Parathyroid adenoma (tissue), 2 donors: ENCODE results near the gene PLAC1.

Source experiments
- H2AFZ ChIP-seq: fragments of 300-600 bp; sonication (generic); one replicate; pipeline ENCODE4 v1.7.0; 2017; ENCODE audit warnings: antibody characterized with exemption, mild to moderate bottlenecking
- H3K27ac ChIP-seq: fragments of 300-600 bp; sonication (generic); one replicate; pipeline ENCODE4 v1.7.0; 2017
- H3K27me3 ChIP-seq: fragments of 300-600 bp; sonication (generic); one replicate; pipeline ENCODE4 v1.7.0; 2017; ENCODE audit warnings: low read length; ENCODE audit not compliant: control insufficient read depth, insufficient read depth
- H3K36me3 ChIP-seq: fragments of 300-600 bp; sonication (generic); one replicate; pipeline ENCODE4 v1.7.0; 2017; ENCODE audit warnings: low read length; ENCODE audit not compliant: control insufficient read depth, insufficient read depth
- H3K4me1 ChIP-seq: fragments of 300-600 bp; sonication (generic); one replicate; pipeline ENCODE4 v1.7.0; 2017; ENCODE audit warnings: control low read depth
- H3K4me2 ChIP-seq: fragments of 300-600 bp; sonication (generic); one replicate; pipeline ENCODE4 v1.7.0; 2017; ENCODE audit warnings: low read length
- H3K4me3 ChIP-seq: fragments of 300-600 bp; sonication (generic); one replicate; pipeline ENCODE4 v1.7.0; 2017; ENCODE audit warnings: low read depth, low read length
- H3K79me2 ChIP-seq: fragments of 300-600 bp; sonication (generic); one replicate; pipeline ENCODE4 v1.7.0; 2017; ENCODE audit warnings: control low read depth
- H3K9ac ChIP-seq: fragments of 300-600 bp; sonication (generic); one replicate; pipeline ENCODE4 v1.7.0; 2017; ENCODE audit warnings: mild to moderate bottlenecking
- H3K9me3 ChIP-seq: fragments of 300-600 bp; sonication (generic); one replicate; pipeline ENCODE4 v1.7.0; 2017; ENCODE audit warnings: low read length; ENCODE audit not compliant: control insufficient read depth
- CTCF ChIP-seq: fragments of 300-600 bp; sonication (generic); IDR thresholded peaks from one replicate; pipeline ENCODE4 v1.7.0; 2017; ENCODE audit warnings: antibody characterized with exemption, mild to moderate bottlenecking
- donor health status: primary hyperparathyroidism.

The PLAC1 gene

GRCh38 chrX:134604701-134605311 is 53.5 kb downstream of the PLAC1 start:
- Histone ChIP-seq H3K4me3 (no peak overlapping the region), H3K9me3 (no peaks in the 10 kb centered on the region), H3K9ac (no peak overlapping the region), H3K4me2 (no peak overlapping the region), H3K27ac (no peak overlapping the region), H3K27me3 (no peaks in the 10 kb centered on the region), H3K36me3 (no peaks in the 10 kb centered on the region), H3K79me2 (no peaks in the 10 kb centered on the region), H3K4me1 (no peaks in the 10 kb centered on the region), H2AFZ (no peak overlapping the region)
- no peak for TF ChIP-seq CTCF

GRCh38 chrX:134603806-134604700 is 54.2 kb downstream of the PLAC1 start:
- H3K9ac ChIP-seq = no peak overlapping the region
- H3K4me1 ChIP-seq = no peaks in the 10 kb centered on the region
- no peaks in the 10 kb centered on the region for H3K9me3 ChIP-seq
- H3K4me2 ChIP-seq = no peak overlapping the region
- no peak overlapping the region for H2AFZ ChIP-seq
- no peak overlapping the region for H3K4me3 ChIP-seq
- H3K36me3 ChIP-seq = no peaks in the 10 kb centered on the region
- no peaks in the 10 kb centered on the region for H3K27me3 ChIP-seq
- H3K79me2 ChIP-seq = no peaks in the 10 kb centered on the region
- TF ChIP-seq CTCF = no peak
- H3K27ac ChIP-seq = no peak overlapping the region

- no peaks in the 10 kb centered on the region for H3K4me1 ChIP-seq
- H3K79me2 ChIP-seq = no peaks in the 10 kb centered on the region
- no peak overlapping the region for H3K4me3 ChIP-seq
- H2AFZ ChIP-seq = no peak overlapping the region
- no peaks in the 10 kb centered on the region for H3K27me3 ChIP-seq
- TF ChIP-seq CTCF = no peak
- H3K9me3 ChIP-seq = no peaks in the 10 kb centered on the region
- H3K4me2 ChIP-seq = no peak overlapping the region
- H3K9ac ChIP-seq = no peak overlapping the region
- H3K36me3 ChIP-seq = no peaks in the 10 kb centered on the region
- no peak overlapping the region for H3K27ac ChIP-seq
These were observed 55.9 kb downstream of the PLAC1 start for GRCh38 chrX:134602410-134602809.

- H2AFZ ChIP-seq = no peak overlapping the region
- no peak overlapping the region for H3K4me3 ChIP-seq
- no peak overlapping the region for H3K4me2 ChIP-seq
- no peaks in the 10 kb centered on the region for H3K4me1 ChIP-seq
- H3K79me2 ChIP-seq = no peaks in the 10 kb centered on the region
- H3K9ac ChIP-seq = no peak overlapping the region
- TF ChIP-seq CTCF = no peak
- H3K27me3 ChIP-seq = no peaks in the 10 kb centered on the region
- H3K9me3 ChIP-seq = no peaks in the 10 kb centered on the region
- no peaks in the 10 kb centered on the region for H3K36me3 ChIP-seq
- no peak overlapping the region for H3K27ac ChIP-seq
These were observed 57.0 kb downstream of the PLAC1 start for GRCh38 chrX:134601240-134601765.
